ENCODE measurements around the gene UBXN6. TPM values are rescaled to one million over a fixed set of nuclear protein-coding genes. Genes with fewer than 3 reads are reported as not detected.

Gene UBXN6
- total RNA-seq, 1 donor from 2014 or later: 52.8 TPM

DNA sequence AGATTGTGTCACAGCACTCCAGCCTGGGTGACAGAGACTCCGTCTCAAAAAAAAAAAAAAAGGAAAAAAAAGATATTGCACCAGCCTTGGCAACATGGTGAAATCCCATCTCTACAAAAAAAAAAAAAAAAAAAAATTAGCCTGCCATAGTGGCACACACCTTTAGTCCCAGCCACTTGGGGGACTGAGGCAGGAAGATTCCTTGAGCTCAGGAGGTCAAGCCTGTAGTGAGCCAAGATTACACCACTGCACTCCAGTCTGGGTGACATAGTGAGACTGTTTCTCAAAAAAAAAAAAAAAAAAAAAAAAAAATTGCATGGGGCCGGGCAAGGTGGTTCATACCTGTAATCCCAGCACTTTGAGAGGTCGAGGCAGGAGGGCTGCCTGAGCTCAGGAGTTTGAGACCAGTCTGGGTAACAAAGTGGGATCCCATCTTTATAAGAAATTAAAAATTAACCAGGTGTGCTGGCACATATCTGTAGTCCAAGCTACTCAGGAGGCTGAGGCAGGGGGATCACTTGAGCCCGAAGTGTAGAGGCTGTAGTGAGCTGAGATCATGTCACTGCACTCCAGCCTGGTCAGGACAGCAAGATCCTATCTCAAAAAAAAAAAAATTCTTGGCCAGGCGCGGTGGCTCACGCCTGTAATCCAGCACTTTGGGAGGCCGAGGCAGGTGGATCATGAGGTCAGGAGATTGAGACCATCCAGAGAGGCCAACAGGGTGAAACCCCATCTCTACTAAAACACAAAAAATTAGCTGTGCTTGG is 7.4 kb upstream of the UBXN6 start:
- intact Hi-C loops (cut with micrococcal nuclease): no loop called here
- no peak overlapping the region for H3K4me3 Mint-ChIP-seq (ENCODE audit: low read depth)

DNA sequence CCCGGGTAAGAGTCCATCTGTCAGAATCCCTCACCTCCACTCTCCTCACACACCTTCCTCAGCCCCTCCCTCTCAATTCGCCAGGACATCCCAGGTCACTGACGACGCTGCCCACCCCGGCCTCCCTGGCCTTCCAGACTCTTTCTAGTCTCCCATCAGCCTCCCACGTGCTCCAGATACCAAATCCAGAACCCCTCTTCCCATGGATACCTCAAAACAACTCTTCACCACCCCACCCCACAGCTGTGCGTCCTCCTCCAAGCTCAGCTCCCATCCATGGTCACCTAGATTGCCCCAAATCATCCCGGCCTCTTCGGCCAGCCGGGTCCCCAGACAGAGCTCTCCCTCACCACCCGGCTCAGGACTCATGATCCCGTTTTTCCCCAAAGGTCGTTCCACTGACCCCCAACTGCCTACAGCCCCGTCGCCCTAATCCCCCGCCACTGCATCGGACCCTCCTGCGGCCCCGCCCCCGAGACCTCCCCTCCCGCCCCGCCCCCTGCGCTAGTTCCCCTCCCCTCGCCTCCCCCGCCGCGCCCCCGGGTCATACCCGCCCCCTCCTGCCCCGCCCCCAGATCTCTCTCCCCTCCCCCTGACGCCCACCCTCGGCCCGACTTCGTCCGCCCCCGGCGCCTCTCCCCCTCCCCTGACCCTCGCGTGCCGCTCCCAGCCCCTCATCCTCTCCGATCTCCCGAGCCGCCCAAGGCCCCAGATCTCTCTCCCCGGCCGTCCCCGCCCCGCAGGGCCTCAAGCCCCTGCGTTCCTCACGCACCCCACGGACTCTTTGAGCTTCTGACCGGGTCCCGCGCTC is 546 bp downstream of the UBXN6 start:
- H3K9me3 Mint-ChIP-seq: no peaks in the 10 kb centered on the region
- H3K4me1 Mint-ChIP-seq (ENCODE audit: low read depth): peaks cover 12% of the 10 kb centered on the region
- H3K36me3 Mint-ChIP-seq (ENCODE audit: low read depth): no peaks in the 10 kb centered on the region
- H3K4me3 Mint-ChIP-seq (ENCODE audit: low read depth): peak overlapping the region; percentile 92
- DNase-seq (ENCODE audit: low spot score): peak; percentile 35
- intact Hi-C loops (cut with micrococcal nuclease): loop anchor here (1.0 to 10.0 kb wide), 3 partner anchors 16 to 210 kb away; partner anchors contain the start of genes CHAF1A, HDGFL2, SH3GL1 and YJU2
- H3K27me3 Mint-ChIP-seq (ENCODE audit: low read depth): no peaks in the 10 kb centered on the region
- peak overlapping the region; percentile 79 for H3K27ac Mint-ChIP-seq

More for the DNA sequence above, 7.4 kb upstream of the UBXN6 start:
- no peaks in the 10 kb centered on the region for H3K27me3 Mint-ChIP-seq (ENCODE audit: low read depth)
- no peak overlapping the region for H3K27ac Mint-ChIP-seq
- H3K36me3 Mint-ChIP-seq (ENCODE audit: low read depth): no peaks in the 10 kb centered on the region
- DNase-seq (ENCODE audit: low spot score): no peak
- H3K4me1 Mint-ChIP-seq (ENCODE audit: low read depth): no peaks in the 10 kb centered on the region
- H3K9me3 Mint-ChIP-seq: no peaks in the 10 kb centered on the region

DNA sequence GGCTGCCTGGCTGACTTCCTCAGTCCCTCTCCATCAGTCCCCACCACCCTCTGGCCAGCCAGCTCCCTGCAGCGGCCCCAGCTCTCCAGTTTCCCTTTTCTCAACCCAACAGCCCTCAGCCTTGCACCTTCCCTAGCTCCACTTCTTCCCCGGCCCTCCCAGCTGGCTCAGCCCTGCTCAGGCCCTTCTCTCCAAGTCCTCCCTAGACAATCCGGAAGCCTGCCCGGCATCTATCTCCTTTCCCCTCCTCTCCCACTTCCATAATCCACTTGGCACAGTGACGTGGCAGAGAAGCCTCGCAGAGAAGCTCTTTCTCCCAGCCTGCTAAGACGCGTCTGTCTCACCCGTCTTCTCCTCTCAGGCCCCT is 1.1 kb downstream of the UBXN6 start:
- DNase-seq (ENCODE audit: low spot score): no peak
- Mint-ChIP-seq H3K27me3 (ENCODE audit: low read depth) (no peaks in the 10 kb centered on the region), H3K4me1 (ENCODE audit: low read depth) (peaks cover 12% of the 10 kb centered on the region), H3K9me3 (no peaks in the 10 kb centered on the region), H3K4me3 (ENCODE audit: low read depth) (peak overlapping the region; percentile 92), H3K27ac (peak overlapping the region; percentile 79), H3K36me3 (ENCODE audit: low read depth) (no peaks in the 10 kb centered on the region)
- intact Hi-C loops (cut with micrococcal nuclease): loop anchor here (2.0 to 10.0 kb wide), 2 partner anchors 16 to 52 kb away; partner anchors contain the start of genes CHAF1A, HDGFL2 and SH3GL1

DNA sequence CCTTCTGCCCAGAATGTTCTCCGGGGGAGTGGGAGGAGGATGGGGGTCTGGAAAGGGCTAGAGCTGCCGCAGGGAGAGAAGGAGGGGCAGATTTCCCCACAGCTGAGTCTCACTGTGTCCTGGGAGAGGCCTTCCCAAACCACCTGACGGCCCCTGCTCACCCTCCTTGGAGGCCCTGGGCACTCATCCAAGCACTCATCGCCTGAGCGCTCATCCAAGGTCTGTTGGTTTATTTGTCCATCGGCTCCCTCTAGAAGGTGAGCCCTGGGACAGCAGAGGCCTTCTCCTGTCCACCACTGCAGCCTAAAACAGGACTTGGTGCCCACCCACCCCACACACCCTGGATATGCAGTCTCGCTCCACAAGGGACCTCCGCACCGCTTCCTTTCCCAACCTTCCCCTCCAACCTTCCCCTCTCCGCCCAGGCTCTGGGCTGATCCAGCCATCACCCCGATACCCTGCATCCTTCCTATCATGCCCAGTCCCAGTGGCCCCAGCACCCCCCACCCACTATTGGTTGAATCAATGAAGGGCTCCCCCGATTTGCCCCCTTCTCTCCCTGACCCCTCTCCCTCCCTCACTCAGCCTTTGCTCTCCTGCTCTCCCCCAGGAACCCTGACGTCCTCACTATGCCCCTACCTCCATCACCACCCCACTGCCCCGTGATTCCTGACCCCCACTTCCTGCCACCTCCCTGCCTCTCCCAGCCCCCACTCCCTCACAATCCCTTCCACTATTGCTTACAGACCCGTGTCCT is 1.7 kb downstream of the UBXN6 start:
- Mint-ChIP-seq H3K9me3 (no peaks in the 10 kb centered on the region), H3K27me3 (ENCODE audit: low read depth) (no peaks in the 10 kb centered on the region), H3K4me1 (ENCODE audit: low read depth) (peaks cover 12% of the 10 kb centered on the region), H3K4me3 (ENCODE audit: low read depth) (peak overlapping the region; percentile 92), H3K27ac (peak overlapping the region; percentile 79), H3K36me3 (ENCODE audit: low read depth) (peaks cover under 1% of the 10 kb centered on the region)
- DNase-seq (ENCODE audit: low spot score): no peak
- intact Hi-C loops (cut with micrococcal nuclease): loop anchor here (2.0 to 10.0 kb wide), 2 partner anchors 17 to 51 kb away; partner anchors contain the start of genes CHAF1A, HDGFL2 and SH3GL1

DNA sequence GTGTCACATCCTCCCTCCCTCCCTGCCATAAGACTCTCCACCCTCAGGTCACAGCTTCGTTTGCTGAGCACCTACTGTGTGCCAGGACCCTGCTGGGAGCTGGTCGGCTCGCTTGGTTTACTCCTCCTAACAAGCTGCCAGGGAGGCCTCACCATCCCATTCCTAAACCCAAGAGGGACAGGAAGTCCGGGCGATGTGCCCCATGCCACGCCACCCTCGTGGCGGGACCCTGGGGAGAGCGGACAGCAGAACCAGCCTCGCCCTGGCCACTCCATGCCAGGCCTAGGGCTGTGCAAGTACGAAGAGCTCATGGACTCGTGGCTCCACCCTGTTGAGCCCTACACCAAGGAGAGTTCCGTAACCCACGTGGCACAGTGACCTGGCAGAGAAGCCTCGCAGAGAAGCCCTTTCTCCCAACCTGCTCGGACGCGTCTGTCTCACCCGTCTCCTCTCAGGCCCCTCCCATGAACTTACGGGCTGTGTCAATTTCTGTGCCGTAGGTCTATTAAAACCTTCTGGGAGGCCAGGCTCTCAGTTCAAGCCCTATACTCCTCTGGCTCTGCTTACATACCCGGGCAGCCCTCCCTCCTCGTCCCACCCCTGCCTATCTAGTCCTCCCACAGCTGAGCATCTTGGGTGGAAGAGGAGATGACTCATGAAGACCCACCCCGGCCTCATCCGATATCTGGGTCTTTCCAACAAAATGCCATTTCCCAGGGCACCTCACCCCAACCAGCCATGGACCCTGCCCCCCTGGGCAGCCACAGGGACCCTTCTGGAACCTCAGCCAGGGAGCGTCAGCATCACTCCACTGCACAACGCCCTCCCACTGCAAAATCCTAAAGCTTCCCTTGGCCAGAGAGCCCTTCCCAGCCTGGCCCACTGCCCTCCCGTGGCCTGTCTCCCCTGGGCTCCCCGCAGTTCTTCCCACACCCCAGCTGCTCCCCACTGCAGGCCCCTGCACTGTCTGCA is 2.6 kb downstream of the UBXN6 start:
- Mint-ChIP-seq H3K4me3 (ENCODE audit: low read depth) (peak overlapping the region; percentile 2), H3K27ac (no peak overlapping the region)
- intact Hi-C loops (cut with micrococcal nuclease): loop anchor here (10.0 kb wide), 1 partner anchor 50 kb away; the partner anchor contains the start of genes CHAF1A and SH3GL1

DNA sequence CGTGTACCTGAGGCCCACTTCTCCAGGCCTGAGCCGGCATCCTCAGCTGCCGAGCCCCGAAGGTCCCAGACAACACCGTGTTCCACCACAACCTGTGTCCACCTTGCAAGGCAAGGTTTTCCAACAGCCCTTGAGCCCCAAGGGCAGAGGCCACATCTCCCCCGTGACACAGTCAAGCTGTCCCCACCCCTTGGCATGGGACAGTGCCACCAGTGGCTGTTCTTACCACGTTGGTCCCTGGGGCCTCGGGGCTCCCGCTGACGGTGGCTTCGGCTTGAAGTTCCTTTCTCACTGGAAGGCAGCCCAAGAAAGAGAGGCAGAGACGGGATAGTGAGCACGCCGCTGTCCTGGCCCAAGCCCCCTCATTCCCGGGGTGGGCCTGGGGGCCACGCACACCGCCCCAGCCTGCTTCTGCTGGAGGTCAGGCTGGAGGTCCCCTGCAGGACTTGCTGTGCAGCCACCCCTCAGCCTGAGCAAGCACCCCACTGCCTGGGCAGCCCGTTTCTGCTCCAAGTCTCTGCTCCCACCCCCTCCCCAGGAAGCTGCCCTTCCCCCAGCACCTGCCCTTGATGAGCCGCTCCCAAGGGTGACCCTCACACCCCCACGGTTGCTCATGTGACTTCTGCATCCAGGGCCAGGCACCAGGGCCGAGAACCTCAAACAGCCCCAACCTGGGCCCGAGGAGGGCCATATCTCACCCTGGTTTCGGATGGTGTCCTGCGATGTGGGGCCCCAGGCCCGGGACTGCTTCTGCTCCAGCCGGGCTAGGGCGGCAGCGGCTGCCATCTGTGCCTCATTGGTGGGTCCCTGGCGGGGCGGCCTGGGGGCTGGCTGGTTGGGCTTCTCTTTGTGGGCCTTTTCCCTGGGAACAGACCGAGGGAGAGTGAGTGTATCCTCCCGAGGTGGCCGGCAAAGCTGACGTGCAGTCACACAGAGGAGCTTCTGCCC is 4.1 kb downstream of the UBXN6 start:
- DNase-seq (ENCODE audit: low spot score): no peak
- H3K4me3 Mint-ChIP-seq (ENCODE audit: low read depth): no peak overlapping the region
- no peak overlapping the region for H3K27ac Mint-ChIP-seq
- no peaks in the 10 kb centered on the region for H3K9me3 Mint-ChIP-seq
- no peaks in the 10 kb centered on the region for H3K27me3 Mint-ChIP-seq (ENCODE audit: low read depth)
- H3K4me1 Mint-ChIP-seq (ENCODE audit: low read depth): peaks cover 12% of the 10 kb centered on the region
- peaks cover 17% of the 10 kb centered on the region for H3K36me3 Mint-ChIP-seq (ENCODE audit: low read depth)
- intact Hi-C loops (cut with micrococcal nuclease): loop anchor here (10.0 kb wide), 1 partner anchor 49 kb away; the partner anchor contains the start of genes CHAF1A and SH3GL1

More for the DNA sequence above, 2.6 kb downstream of the UBXN6 start:
- Mint-ChIP-seq H3K36me3 (ENCODE audit: low read depth) (peaks cover 6% of the 10 kb centered on the region), H3K27me3 (ENCODE audit: low read depth) (no peaks in the 10 kb centered on the region), H3K9me3 (no peaks in the 10 kb centered on the region), H3K4me1 (ENCODE audit: low read depth) (peaks cover 12% of the 10 kb centered on the region)
- DNase-seq (ENCODE audit: low spot score): no peak

DNA sequence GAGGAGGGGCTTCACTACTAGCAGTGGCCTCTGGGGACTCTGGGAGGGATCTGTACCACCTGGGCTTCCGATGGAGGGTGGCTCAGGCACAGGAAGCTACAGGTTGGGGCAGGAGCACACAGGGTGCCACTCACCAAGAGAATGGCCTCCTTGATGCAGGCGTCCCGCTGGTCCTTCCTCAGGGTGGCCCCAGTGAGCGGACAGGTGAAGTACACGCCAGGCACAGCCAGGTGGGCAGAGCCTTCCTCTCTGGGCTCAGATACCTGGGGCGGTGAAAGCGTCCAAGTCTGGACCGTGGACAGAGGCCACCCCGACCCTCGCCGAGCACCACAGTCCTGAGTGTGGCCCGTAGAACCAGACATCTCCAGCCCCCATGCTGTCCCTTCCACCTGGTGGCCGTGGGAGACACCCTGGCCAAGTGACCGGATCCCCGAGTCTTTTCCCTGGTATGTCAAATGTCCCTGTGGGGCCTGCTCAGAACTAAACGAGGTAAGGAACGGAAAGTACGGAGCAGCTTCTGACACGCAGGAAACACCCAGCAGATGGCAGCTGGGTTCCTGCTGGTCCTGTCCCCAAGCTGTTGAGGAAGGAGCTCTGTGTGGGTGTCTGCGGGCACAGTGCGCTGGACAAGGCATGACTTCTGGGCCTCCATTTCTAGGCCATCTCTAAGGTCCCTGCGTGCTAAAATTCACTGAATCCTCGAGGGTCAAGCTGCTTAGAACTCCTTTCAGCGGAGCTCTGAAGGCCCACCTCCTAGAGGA is 5.2 kb downstream of the UBXN6 start:
- H3K4me1 Mint-ChIP-seq (ENCODE audit: low read depth): peaks cover 10% of the 10 kb centered on the region
- H3K9me3 Mint-ChIP-seq: no peaks in the 10 kb centered on the region
- H3K27me3 Mint-ChIP-seq (ENCODE audit: low read depth): no peaks in the 10 kb centered on the region
- H3K36me3 Mint-ChIP-seq (ENCODE audit: low read depth): peaks cover 23% of the 10 kb centered on the region
- intact Hi-C loops (cut with micrococcal nuclease): loop anchor here (10.0 kb wide), 1 partner anchor 48 kb away; the partner anchor contains the start of genes CHAF1A and SH3GL1
- no peak overlapping the region for H3K4me3 Mint-ChIP-seq (ENCODE audit: low read depth)
- DNase-seq (ENCODE audit: low spot score): no peak
- H3K27ac Mint-ChIP-seq: no peak overlapping the region

DNA sequence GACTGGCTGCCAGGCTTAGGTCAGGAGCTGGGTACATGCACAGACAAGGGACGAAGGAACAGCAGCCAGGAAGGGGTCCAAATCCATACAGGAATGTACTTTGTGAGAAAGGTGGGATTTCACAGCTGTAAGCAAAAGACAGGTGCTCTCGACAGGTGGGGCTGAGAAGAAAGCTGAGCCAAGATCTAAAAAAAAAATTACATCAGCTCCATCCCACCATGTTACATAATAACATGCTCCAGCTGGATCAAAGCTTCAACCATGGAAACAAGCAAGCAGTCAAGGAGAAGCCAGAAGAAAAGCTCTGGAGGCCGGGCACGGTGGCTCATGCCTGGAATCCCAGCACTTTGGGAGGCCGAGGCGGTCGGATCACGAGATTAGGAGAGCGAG is 8.0 kb downstream of the UBXN6 start:
- Mint-ChIP-seq H3K4me3 (ENCODE audit: low read depth) (no peak overlapping the region), H3K27me3 (ENCODE audit: low read depth) (no peaks in the 10 kb centered on the region), H3K27ac (no peak overlapping the region), H3K4me1 (ENCODE audit: low read depth) (no peaks in the 10 kb centered on the region), H3K9me3 (no peaks in the 10 kb centered on the region), H3K36me3 (ENCODE audit: low read depth) (peaks cover 31% of the 10 kb centered on the region)
- DNase-seq (ENCODE audit: low spot score): no peak
- intact Hi-C loops (cut with micrococcal nuclease): loop anchor here (10.0 kb wide), 1 partner anchor 45 kb away; the partner anchor contains the start of genes CHAF1A and SH3GL1

DNA sequence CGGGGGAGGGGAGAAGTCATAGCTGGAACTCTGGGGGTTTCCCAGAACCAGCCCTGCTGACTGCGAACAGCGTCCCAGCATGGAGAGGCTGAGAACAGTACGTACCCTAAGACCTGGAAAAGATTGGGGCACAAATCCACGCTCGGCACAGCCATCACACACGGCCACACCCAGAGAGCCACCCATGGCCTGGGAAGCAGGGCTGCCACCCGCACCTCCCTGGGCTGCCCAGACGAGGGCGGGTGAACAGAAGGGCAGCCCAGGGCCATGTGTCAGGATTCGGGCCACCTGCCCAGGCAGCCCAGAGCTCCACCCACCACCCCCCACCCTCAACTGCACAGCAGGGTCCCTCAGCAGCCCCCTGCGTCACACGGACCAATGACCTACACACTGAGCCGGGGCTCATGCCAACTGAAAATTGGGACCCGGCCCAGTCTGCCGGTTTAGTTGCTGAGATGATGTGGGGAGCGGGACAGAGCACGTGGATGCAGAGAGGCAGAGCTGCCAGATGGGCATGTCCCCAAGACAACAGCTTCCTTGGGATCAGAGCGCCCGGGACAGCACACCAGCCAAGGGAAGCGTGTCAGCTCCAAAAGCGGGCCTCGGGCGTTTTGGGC is 8.5 kb downstream of the UBXN6 start:
- no peak overlapping the region for H3K4me3 Mint-ChIP-seq (ENCODE audit: low read depth)
- H3K27me3 Mint-ChIP-seq (ENCODE audit: low read depth): no peaks in the 10 kb centered on the region
- no peaks in the 10 kb centered on the region for H3K9me3 Mint-ChIP-seq
- no peaks in the 10 kb centered on the region for H3K4me1 Mint-ChIP-seq (ENCODE audit: low read depth)
- no peak for DNase-seq (ENCODE audit: low spot score)
- no peak overlapping the region for H3K27ac Mint-ChIP-seq
- intact Hi-C loops (cut with micrococcal nuclease): no loop called here
- peaks cover 35% of the 10 kb centered on the region for H3K36me3 Mint-ChIP-seq (ENCODE audit: low read depth)
